HepG2 (cell line): ENCODE results near the gene AP4M1. TPM values are rescaled to one million over a fixed set of nuclear protein-coding genes. Genes with fewer than 3 reads are reported as not detected.

Experiments used
- ATAC-seq: fragments of 200-7000 bp; cut with Tn5 transposase; 3 replicates; pipeline ENCODE4 v1.9.1; 2020; ENCODE audit warnings: mild to moderate bottlenecking, moderate library complexity
- BruUV-seq: library from RNA; stranded (reverse); fragments of 400-500 nt; replicated peaks from 2 replicates; lab custom pipeline; 2021; lab: Mats Ljungman, UMichigan
- CTCF ChIA-PET: fragments of 300-600 bp; formaldehyde crosslinking; extraction: SDS; loops from one replicate; lab custom pipeline; 2021; ENCODE audit warnings: low total read pairs, inconsistent platforms, low intra/inter-chr PET ratio; lab: Yijun Ruan, JAX
- POLR2A ChIA-PET: fragments of 350-600 bp; sonication (Branson Sonifier 250); formaldehyde crosslinking; loops from one replicate; lab custom pipeline; 2020; ENCODE audit warnings: antibody characterized with exemption, inconsistent platforms; lab: Yijun Ruan, JAX
- DNase-seq: peaks from one replicate; pipeline ENCODE4 v3.0.0-alpha.2; 2015; ENCODE audit warnings: low spot score
- FAIRE-seq: peaks from 3 replicates; lab custom pipeline; 2011; peaks lifted over from hg19 to GRCh38; lab: Jason Lieb, UNC
- H2AFZ ChIP-seq: one replicate; pipeline ENCODE4 v1.6.1; 2011; ENCODE audit warnings: low read length, inconsistent platforms
- H3K27ac ChIP-seq: fragments of 300-600 bp; 3 replicates; pipeline ENCODE4 v1.8.0; 2011; ENCODE audit warnings: mixed run types, mild to moderate bottlenecking, mixed read lengths, low read length, inconsistent platforms; ENCODE audit not compliant: insufficient read depth; ENCODE audit errors: extremely low read length
- H3K27me3 ChIP-seq, 2 experiments: fragments of 200-600 bp in 1 of 2; 2 replicates in 1 of 2; 3 replicates in 1 of 2; pipeline versions ENCODE4 v1.6.0 to v1.8.0; 2011; ENCODE audit warnings: low read length in 2 of 2, mild to moderate bottlenecking in 2 of 2, moderate library complexity in 2 of 2, inconsistent platforms in 1 of 2; ENCODE audit not compliant: insufficient read depth in 2 of 2, control insufficient read depth in 1 of 2
- H3K36me3 ChIP-seq, 2 experiments: fragments of 200-600 bp in 1 of 2; replicated peaks in 1 of 2; 2 replicates in 1 of 2; 3 replicates in 1 of 2; pipeline versions ENCODE4 v1.5.1 to v1.8.0; 2011; ENCODE audit warnings: low read length in 2 of 2, inconsistent platforms in 1 of 2; ENCODE audit not compliant: insufficient read depth in 2 of 2, control insufficient read depth in 1 of 2
- H3K4me1 ChIP-seq: 2 replicates; pipeline ENCODE4 v1.5.1; 2012; ENCODE audit warnings: low read length, inconsistent platforms; ENCODE audit not compliant: insufficient read depth
- H3K4me2 ChIP-seq: 2 replicates; pipeline ENCODE4 v1.6.0; 2011; ENCODE audit warnings: low read depth, low read length, inconsistent platforms
- H3K4me3 ChIP-seq, 3 experiments: fragments of 200-600 bp in 1 of 3; sonication (generic), shearing (Covaris generic) in 1 of 3; replicated peaks in 1 of 3; 2 replicates each; pipeline ENCODE4 v1.5.1; 2011 to 2016; ENCODE audit warnings: low read length in 3 of 3, inconsistent platforms in 2 of 3, low read depth in 2 of 3, mild to moderate bottlenecking in 2 of 3, control low read depth in 1 of 3, mixed read lengths in 1 of 3; ENCODE audit not compliant: insufficient read depth in 1 of 3
- H3K79me2 ChIP-seq: one replicate; pipeline ENCODE4 v1.6.1; 2011; ENCODE audit warnings: low read length, inconsistent platforms; ENCODE audit not compliant: insufficient read depth
- H3K9ac ChIP-seq: 2 replicates; pipeline ENCODE4 v1.6.0; 2011; ENCODE audit warnings: mild to moderate bottlenecking, low read depth, low read length, inconsistent platforms; ENCODE audit not compliant: insufficient read depth
- H3K9me3 ChIP-seq: 2 replicates; pipeline ENCODE4 v1.5.1; 2012; ENCODE audit warnings: mild to moderate bottlenecking, low read length
- H4K20me1 ChIP-seq: 2 replicates; pipeline ENCODE4 v1.6.0; 2011; ENCODE audit warnings: inconsistent platforms, mild to moderate bottlenecking, low read length, moderate library complexity; ENCODE audit not compliant: insufficient read depth
- AGO2 ChIP-seq: fragments of 200-400 bp; formaldehyde crosslinking; optimal IDR thresholded peaks from 2 replicates; pipeline ENCODE3; 2017; ENCODE audit warnings: mild to moderate bottlenecking, low read depth, low read length, moderate library complexity
- AKAP8 ChIP-seq: sonication (generic); formaldehyde crosslinking; IDR thresholded peaks from 2 replicates; pipeline ENCODE4 v1.5.1; 2020; ENCODE audit warnings: mild to moderate bottlenecking, missing genetic modification reagents
- GFI1 ChIP-seq: sonication (generic); formaldehyde crosslinking; IDR thresholded peaks from 2 replicates; pipeline ENCODE4 v1.5.0; 2020; ENCODE audit warnings: missing genetic modification reagents, mild to moderate bottlenecking, borderline replicate concordance
- JUN ChIP-seq: sonication (generic); formaldehyde crosslinking; IDR thresholded peaks from 2 replicates; pipeline ENCODE4 v1.4.0; 2020; ENCODE audit warnings: mild to moderate bottlenecking, missing genetic modification reagents
- MEF2D ChIP-seq: sonication (generic); formaldehyde crosslinking; IDR thresholded peaks from 2 replicates; pipeline ENCODE4 v1.5.1; 2020; ENCODE audit warnings: mild to moderate bottlenecking, missing genetic modification reagents
- POLR2AphosphoS5 ChIP-seq: IDR thresholded peaks from 2 replicates; pipeline ENCODE4 v1.6.1; 2012; ENCODE audit warnings: low read depth, low read length
- SNAPC5 ChIP-seq: sonication (generic); formaldehyde crosslinking; IDR thresholded peaks from 2 replicates; pipeline ENCODE4 v1.8.1; 2023; ENCODE audit warnings: mild to moderate bottlenecking, missing genetic modification reagents, borderline replicate concordance
- SOX6 ChIP-seq, 2 experiments: fragments of 450-650 bp in 1 of 2; sonication (generic) in 1 of 2; formaldehyde crosslinking in 1 of 2; IDR thresholded peaks; 2 replicates each; pipeline versions ENCODE4 v1.4.0 to v1.6.1; 2017 to 2020; ENCODE audit warnings: antibody characterized with exemption in 1 of 2, mild to moderate bottlenecking in 1 of 2, missing genetic modification reagents in 1 of 2
- ZC3H13 ChIP-seq: sonication (generic); formaldehyde crosslinking; IDR thresholded peaks from 2 replicates; pipeline ENCODE4 v1.8.1; 2023; ENCODE audit warnings: mild to moderate bottlenecking, missing genetic modification reagents, moderate library complexity
- ZNF556 ChIP-seq: sonication (generic); formaldehyde crosslinking; IDR thresholded peaks from 2 replicates; pipeline ENCODE4 v1.4.0; 2020; ENCODE audit warnings: mild to moderate bottlenecking, missing genetic modification reagents, borderline replicate concordance
- ZNF598 ChIP-seq: sonication (generic); formaldehyde crosslinking; IDR thresholded peaks from 2 replicates; pipeline ENCODE4 v1.5.1; 2020; ENCODE audit warnings: mild to moderate bottlenecking, missing genetic modification reagents, borderline replicate concordance
- WGBS: methylation state at CpG from one replicate; pipeline ENCODE4 v1.1.6; 2017; ENCODE audit warnings: low lambda C conversion rate; 5-methylcytosine and 5-hydroxymethylcytosine counted together
- in situ Hi-C: cut with HindIII; loops from 2 replicates; pipeline ENCODE4 v1.10.0; 2017; ENCODE audit warnings: low pct_unique_long_range_greater_than_20kb; ENCODE audit not compliant: extremely low pct_ligation_motif_present
- intact Hi-C: fragments of 100-400 bp; cut with micrococcal nuclease; formaldehyde crosslinking; loops from one replicate; pipeline ENCODE4 v1.10.0; 2022; ENCODE audit not compliant: unreplicated experiment
- polyA plus RNA-seq, 8 experiments: library from polyadenylated mRNA; depleted of rRNA in 3 of 8; stranded (reverse) in 7 of 8; unstranded in 1 of 8; fragments of >200 nt; fragmentation: Illumina TruSeq in 4 of 8; extraction: Trizol in 4 of 8; gene quantifications; 2 replicates each; pipeline versions ENCODE4 v1.2.1 to v1.2.3, GENCODE V29; 2011 to 2016; ENCODE audit warnings: low read depth in 4 of 8, missing spikeins in 1 of 8, mixed read lengths in 1 of 8; ENCODE audit not compliant: insufficient read depth in 1 of 8
- total RNA-seq, 5 experiments: library from RNA; depleted of rRNA; stranded (reverse); fragments of >200 nt; fragmentation: Illumina TruSeq; extraction: Trizol; gene quantifications; 2 replicates each; pipeline ENCODE4 v1.2.3, GENCODE V29; 2016; ENCODE audit warnings: low read depth in 1 of 5
- TF ChIP-seq, protein P1 (sequence below): sonication (generic); formaldehyde crosslinking; IDR thresholded peaks from 2 replicates; pipeline ENCODE4 v1.4.0; 2020; ENCODE audit warnings: low read depth, missing genetic modification reagents

Gene AP4M1
- total and polyA plus RNA-seq, 2 of the 13 experiments (the other 11 are each of a cell fraction or from before 2014, with no cell fraction given) = 6.3 to 9.7 TPM

GRCh38 chr7:100069991-100070390 lies 31.5 kb upstream of the AP4M1 start:
- CTCF ChIA-PET = no interaction called here
- Histone ChIP-seq H3K4me1 (peaks cover 12% of the 10 kb centered on the region), H3K27ac (no peak overlapping the region), H3K4me2 (no peak overlapping the region), H3K79me2 (peaks cover under 1% of the 10 kb centered on the region), H4K20me1 (no peaks in the 10 kb centered on the region; the same call in 1 of the 2 replicates), H2AFZ (no peak overlapping the region), H3K9ac (no peak overlapping the region), H3K4me3 (no peak overlapping the region), H3K27me3 (no peaks in the 10 kb centered on the region), H3K9me3 (no peaks in the 10 kb centered on the region), H3K36me3 (peaks cover 24 to 58% of the 10 kb centered on the region in 2 experiments)
- DNase-seq (no peak), FAIRE-seq (no peak), ATAC-seq (no peak)
- POLR2A ChIA-PET = interaction anchor here (0.9 to 1.4 kb wide), 2 partner anchors 9 to 13 kb away, joined by 3 to 4 read pairs; no protein-coding TSS in a partner anchor
- TF ChIP-seq AKAP8 (CRISPR knock-in tag) = no peak
- TF ChIP-seq ZC3H13 (CRISPR knock-in tag) = 0 out of 2 replicates have a peak, but pooled peaks have one; percentile 8
- TF ChIP-seq POLR2AphosphoS5 = peak; percentile 1; the same call in 1 of the 2 replicates
- no peak for TF ChIP-seq MEF2D (CRISPR knock-in tag)
- TF ChIP-seq ZNF556 (CRISPR knock-in tag) = no peak
- no peak for TF ChIP-seq SOX6 (IDR thresholded peaks at IDR 0.05)
- TF ChIP-seq SOX6 (CRISPR knock-in tag; IDR thresholded peaks at IDR 0.05) = no peak
- TF ChIP-seq, protein P1, sequence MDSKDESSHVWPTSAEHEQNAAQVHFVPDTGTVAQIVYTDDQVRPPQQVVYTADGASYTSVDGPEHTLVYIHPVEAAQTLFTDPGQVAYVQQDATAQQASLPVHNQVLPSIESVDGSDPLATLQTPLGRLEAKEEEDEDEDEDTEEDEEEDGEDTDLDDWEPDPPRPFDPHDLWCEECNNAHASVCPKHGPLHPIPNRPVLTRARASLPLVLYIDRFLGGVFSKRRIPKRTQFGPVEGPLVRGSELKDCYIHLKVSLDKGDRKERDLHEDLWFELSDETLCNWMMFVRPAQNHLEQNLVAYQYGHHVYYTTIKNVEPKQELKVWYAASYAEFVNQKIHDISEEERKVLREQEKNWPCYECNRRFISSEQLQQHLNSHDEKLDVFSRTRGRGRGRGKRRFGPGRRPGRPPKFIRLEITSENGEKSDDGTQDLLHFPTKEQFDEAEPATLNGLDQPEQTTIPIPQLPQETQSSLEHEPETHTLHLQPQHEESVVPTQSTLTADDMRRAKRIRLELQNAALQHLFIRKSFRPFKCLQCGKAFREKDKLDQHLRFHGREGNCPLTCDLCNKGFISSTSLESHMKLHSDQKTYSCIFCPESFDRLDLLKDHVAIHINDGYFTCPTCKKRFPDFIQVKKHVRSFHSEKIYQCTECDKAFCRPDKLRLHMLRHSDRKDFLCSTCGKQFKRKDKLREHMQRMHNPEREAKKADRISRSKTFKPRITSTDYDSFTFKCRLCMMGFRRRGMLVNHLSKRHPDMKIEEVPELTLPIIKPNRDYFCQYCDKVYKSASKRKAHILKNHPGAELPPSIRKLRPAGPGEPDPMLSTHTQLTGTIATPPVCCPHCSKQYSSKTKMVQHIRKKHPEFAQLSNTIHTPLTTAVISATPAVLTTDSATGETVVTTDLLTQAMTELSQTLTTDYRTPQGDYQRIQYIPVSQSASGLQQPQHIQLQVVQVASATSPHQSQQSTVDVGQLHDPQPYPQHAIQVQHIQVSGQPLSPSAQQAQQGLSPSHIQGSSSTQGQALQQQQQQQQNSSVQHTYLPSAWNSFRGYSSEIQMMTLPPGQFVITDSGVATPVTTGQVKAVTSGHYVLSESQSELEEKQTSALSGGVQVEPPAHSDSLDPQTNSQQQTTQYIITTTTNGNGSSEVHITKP (CRISPR knock-in tag) = no peak
- TF ChIP-seq JUN = no peak
- TF ChIP-seq GFI1 = no peak
- TF ChIP-seq ZNF598 = no peak
- no peak for TF ChIP-seq SNAPC5 (CRISPR knock-in tag)
- peak; percentile 45 for TF ChIP-seq AGO2
- WGBS = 97% methylated on average over 5 of the region's 5 CpGs
- BruUV-seq = no TSS peak
- in situ Hi-C loops = no loop called here
- intact Hi-C loops = no loop called here
